Measurements from ENCODE around the gene KIAA1549.

The KIAA1549 gene

GRCh38 chr7:138852469-138852868 is 128.7 kb downstream of the KIAA1549 start:
- DNase-seq (ENCODE audit: low spot score), result no peak

- DNase-seq (ENCODE audit: low spot score), result no peak
These were observed 131.5 kb downstream of the KIAA1549 start for GRCh38 chr7:138849701-138850100.

GRCh38 chr7:138848056-138848980 is 132.9 kb downstream of the KIAA1549 start:
- DNase-seq (ENCODE audit: low spot score), result no peak

- no peak for DNase-seq (ENCODE audit: low spot score)
These were observed 135.5 kb downstream of the KIAA1549 start for GRCh38 chr7:138845711-138846110.

GRCh38 chr7:138843632-138844580 is 137.3 kb downstream of the KIAA1549 start:
- no peak for DNase-seq (ENCODE audit: low spot score)

GRCh38 chr7:138842111-138842510 is 139.1 kb downstream of the KIAA1549 start:
- no peak for DNase-seq (ENCODE audit: low spot score)

GRCh38 chr7:138838166-138838565 is 143.0 kb downstream of the KIAA1549 start:
- no peak for DNase-seq (ENCODE audit: low spot score)

GRCh38 chr7:138837627-138838026 is 143.6 kb downstream of the KIAA1549 start:
- DNase-seq (ENCODE audit: low spot score), result no peak

GRCh38 chr7:138835087-138835486 is 146.1 kb downstream of the KIAA1549 start:
- DNase-seq (ENCODE audit: low spot score), result no peak

GRCh38 chr7:138834583-138834982 is 146.6 kb downstream of the KIAA1549 start:
- no peak for DNase-seq (ENCODE audit: low spot score)

GRCh38 chr7:138833596-138833995 is 147.6 kb downstream of the KIAA1549 start:
- DNase-seq (ENCODE audit: low spot score), result no peak

- no peak for DNase-seq (ENCODE audit: low spot score)
These were observed 148.2 kb downstream of the KIAA1549 start for GRCh38 chr7:138832966-138833365.

GRCh38 chr7:138829335-138829734 is 151.9 kb downstream of the KIAA1549 start:
- no peak for DNase-seq (ENCODE audit: low spot score)

- no peak for DNase-seq (ENCODE audit: low spot score)
These were observed 152.9 kb downstream of the KIAA1549 start for GRCh38 chr7:138828302-138828701.

- DNase-seq (ENCODE audit: low spot score), result no peak
These were observed 156.0 kb downstream of the KIAA1549 start for GRCh38 chr7:138825049-138825721.

GRCh38 chr7:138822867-138823535 is 158.2 kb downstream of the KIAA1549 start:
- DNase-seq (ENCODE audit: low spot score), result no peak

- no peak for DNase-seq (ENCODE audit: low spot score)
These were observed 159.3 kb downstream of the KIAA1549 start for GRCh38 chr7:138821912-138822311.

GRCh38 chr7:138819625-138820024 is 161.6 kb downstream of the KIAA1549 start:
- no peak for DNase-seq (ENCODE audit: low spot score)

GRCh38 chr7:138816650-138817049 is 164.5 kb downstream of the KIAA1549 start:
- DNase-seq (ENCODE audit: low spot score), result no peak

- no peak for DNase-seq (ENCODE audit: low spot score)
These were observed 166.3 kb downstream of the KIAA1549 start for GRCh38 chr7:138814816-138815332.

- no peak for DNase-seq (ENCODE audit: low spot score)
These were observed 167.2 kb downstream of the KIAA1549 start for GRCh38 chr7:138813945-138814344.

Data from HuH-7.5 (cell line).